ENCODE measurements around the gene PARD3. TPM values are rescaled to one million over a fixed set of nuclear protein-coding genes. Genes with fewer than 3 reads are reported as not detected.
"Not testable (repeated sequence)": the region's sequence is repeated elsewhere in the genome, so short reads cannot be mapped to it uniquely, and the experiment has no call there.

Gene PARD3
- total RNA-seq, 1 donor from 2014 or later = 35.4 TPM

GRCh38 chr10:34756584-34756983 lies 58.5 kb downstream of the PARD3 start:
- peaks cover 22% of the 10 kb centered on the region for H3K4me1 Mint-ChIP-seq (ENCODE audit: low read depth, unreplicated experiment)
- DNase-seq (ENCODE audit: low read depth) = no peak

DNA sequence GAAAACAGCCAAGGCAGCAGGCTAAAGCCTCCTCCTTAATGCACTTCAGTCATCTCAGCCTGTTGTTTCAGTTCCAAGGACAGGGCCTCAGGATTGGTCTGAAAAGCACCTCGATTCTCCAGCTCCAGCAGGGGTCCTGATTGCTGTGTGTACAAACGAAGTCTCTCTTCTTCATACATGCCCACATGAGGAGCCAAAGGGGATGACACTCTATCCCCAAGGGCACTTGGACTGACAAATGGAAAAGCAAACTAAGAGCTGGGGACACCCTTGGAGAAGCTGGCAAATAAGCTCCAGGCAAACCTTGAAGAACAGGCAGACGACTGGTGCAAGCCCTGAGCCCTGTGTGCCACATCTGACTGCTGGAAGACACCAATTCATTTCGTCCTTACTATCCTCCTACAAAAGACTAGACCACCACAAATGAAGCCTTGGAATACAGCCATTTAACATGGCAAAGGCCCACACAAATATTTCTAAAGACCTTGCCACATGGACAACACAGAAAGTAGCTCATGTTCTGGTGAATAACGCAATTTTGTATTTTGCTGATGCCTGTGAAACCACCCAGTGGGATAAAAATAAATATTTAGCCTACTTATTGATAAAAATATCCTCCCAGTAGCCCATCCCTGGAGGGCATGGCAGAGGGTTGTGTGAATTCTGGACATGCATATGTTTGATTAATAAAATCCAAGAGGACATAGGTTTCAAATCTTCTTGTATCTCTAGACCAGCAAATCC lies 61.9 kb downstream of the PARD3 start:
- TF ChIP-seq EZH2 (IDR thresholded peaks at IDR 0.05; ENCODE audit: insufficient read depth, low read length) = no peak
- TF ChIP-seq, protein P1, sequence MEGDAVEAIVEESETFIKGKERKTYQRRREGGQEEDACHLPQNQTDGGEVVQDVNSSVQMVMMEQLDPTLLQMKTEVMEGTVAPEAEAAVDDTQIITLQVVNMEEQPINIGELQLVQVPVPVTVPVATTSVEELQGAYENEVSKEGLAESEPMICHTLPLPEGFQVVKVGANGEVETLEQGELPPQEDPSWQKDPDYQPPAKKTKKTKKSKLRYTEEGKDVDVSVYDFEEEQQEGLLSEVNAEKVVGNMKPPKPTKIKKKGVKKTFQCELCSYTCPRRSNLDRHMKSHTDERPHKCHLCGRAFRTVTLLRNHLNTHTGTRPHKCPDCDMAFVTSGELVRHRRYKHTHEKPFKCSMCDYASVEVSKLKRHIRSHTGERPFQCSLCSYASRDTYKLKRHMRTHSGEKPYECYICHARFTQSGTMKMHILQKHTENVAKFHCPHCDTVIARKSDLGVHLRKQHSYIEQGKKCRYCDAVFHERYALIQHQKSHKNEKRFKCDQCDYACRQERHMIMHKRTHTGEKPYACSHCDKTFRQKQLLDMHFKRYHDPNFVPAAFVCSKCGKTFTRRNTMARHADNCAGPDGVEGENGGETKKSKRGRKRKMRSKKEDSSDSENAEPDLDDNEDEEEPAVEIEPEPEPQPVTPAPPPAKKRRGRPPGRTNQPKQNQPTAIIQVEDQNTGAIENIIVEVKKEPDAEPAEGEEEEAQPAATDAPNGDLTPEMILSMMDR (IDR thresholded peaks at IDR 0.05; ENCODE audit: insufficient read depth, low read depth, low read length) = no peak
- Histone ChIP-seq H4K20me1 (ENCODE audit: insufficient read depth, low read length) (peaks cover 33% of the 10 kb centered on the region), H3K36me3 (ENCODE audit: insufficient read depth, low read length) (no peaks in the 10 kb centered on the region), H2AFZ (ENCODE audit: low read depth, low read length) (no peak overlapping the region), H3K79me2 (ENCODE audit: insufficient read depth, low read length) (peaks cover 68% of the 10 kb centered on the region), H3K9me3 (ENCODE audit: insufficient read depth, low read depth, low read length) (no peaks in the 10 kb centered on the region), H3K9ac (ENCODE audit: low read length) (no peak overlapping the region), H3K27ac (ENCODE audit: low read depth, low read length) (no peak overlapping the region), H3K4me1 (ENCODE audit: insufficient read depth, low read length) (peaks cover 4% of the 10 kb centered on the region), H3K4me3 (ENCODE audit: insufficient read depth, low read depth, low read length) (no peak overlapping the region), H3K27me3 (ENCODE audit: insufficient read depth, low read length) (no peaks in the 10 kb centered on the region), H3K4me2 (ENCODE audit: low read length) (no peak overlapping the region)
- Mint-ChIP-seq H3K4me1 (ENCODE audit: low read depth, unreplicated experiment) (peaks cover 8% of the 10 kb centered on the region), H3K36me3 (ENCODE audit: low read depth, unreplicated experiment) (peaks cover 2% of the 10 kb centered on the region), H3K9me3 (ENCODE audit: unreplicated experiment) (peaks cover 5% of the 10 kb centered on the region), H3K27me3 (ENCODE audit: low read depth, unreplicated experiment) (no peaks in the 10 kb centered on the region), H3K27ac (ENCODE audit: unreplicated experiment) (no peak overlapping the region), H3K4me3 (ENCODE audit: unreplicated experiment) (no peak overlapping the region)
- DNase-seq (ENCODE audit: low read depth) (no peak), FAIRE-seq (no peak)

More at GRCh38 chr10:34756584-34756983, 58.5 kb downstream of the PARD3 start:
- no peak for FAIRE-seq
- Histone ChIP-seq H3K4me3 (ENCODE audit: insufficient read depth, low read depth, low read length) (no peak overlapping the region), H3K79me2 (ENCODE audit: insufficient read depth, low read length) (peaks cover 58% of the 10 kb centered on the region), H3K9me3 (ENCODE audit: insufficient read depth, low read depth, low read length) (no peaks in the 10 kb centered on the region), H3K27me3 (ENCODE audit: insufficient read depth, low read length) (no peaks in the 10 kb centered on the region), H4K20me1 (ENCODE audit: insufficient read depth, low read length) (peaks cover 21% of the 10 kb centered on the region), H3K27ac (ENCODE audit: low read depth, low read length) (no peak overlapping the region), H3K36me3 (ENCODE audit: insufficient read depth, low read length) (no peaks in the 10 kb centered on the region), H3K9ac (ENCODE audit: low read length) (no peak overlapping the region), H3K4me1 (ENCODE audit: insufficient read depth, low read length) (peaks cover 13% of the 10 kb centered on the region), H2AFZ (ENCODE audit: low read depth, low read length) (no peak overlapping the region), H3K4me2 (ENCODE audit: low read length) (no peak overlapping the region)
- no peaks in the 10 kb centered on the region for H3K9me3 Mint-ChIP-seq (ENCODE audit: unreplicated experiment)
- no peak overlapping the region for H3K4me3 Mint-ChIP-seq (ENCODE audit: unreplicated experiment)
- peaks cover 2% of the 10 kb centered on the region for H3K36me3 Mint-ChIP-seq (ENCODE audit: low read depth, unreplicated experiment)
- TF ChIP-seq, protein P1 (IDR thresholded peaks at IDR 0.05; ENCODE audit: insufficient read depth, low read depth, low read length) = no peak
- TF ChIP-seq EZH2 (IDR thresholded peaks at IDR 0.05; ENCODE audit: insufficient read depth, low read length) = no peak
- H3K27me3 Mint-ChIP-seq (ENCODE audit: low read depth, unreplicated experiment) = no peaks in the 10 kb centered on the region
- H3K27ac Mint-ChIP-seq (ENCODE audit: unreplicated experiment) = no peak overlapping the region

DNA sequence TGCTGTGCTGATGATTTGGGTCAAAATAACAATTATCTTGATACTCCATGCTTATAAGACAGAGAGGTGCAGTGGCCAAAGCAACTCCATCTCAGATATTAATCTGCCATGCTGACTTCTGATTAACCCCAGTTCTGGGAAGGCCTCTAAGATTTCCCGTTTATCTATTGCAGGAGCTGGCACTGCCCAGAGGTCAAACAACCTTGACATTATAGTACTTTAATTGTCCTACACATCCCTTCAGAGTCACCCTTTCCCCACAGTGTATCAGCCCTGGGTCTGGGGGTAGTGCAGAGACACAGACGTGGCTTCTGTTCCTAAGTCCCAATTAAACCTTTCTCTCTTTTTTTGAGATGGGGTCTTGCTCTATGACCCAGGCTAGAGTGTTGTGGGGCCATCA lies 63.8 kb downstream of the PARD3 start:
- H3K9me3 Mint-ChIP-seq (ENCODE audit: unreplicated experiment) = peaks cover 5% of the 10 kb centered on the region
- Histone ChIP-seq H3K4me2 (ENCODE audit: low read length) (no peak overlapping the region), H3K9ac (ENCODE audit: low read length) (no peak overlapping the region), H3K27ac (ENCODE audit: low read depth, low read length) (no peak overlapping the region), H4K20me1 (ENCODE audit: insufficient read depth, low read length) (peaks cover 36% of the 10 kb centered on the region), H3K4me3 (ENCODE audit: insufficient read depth, low read depth, low read length) (no peak overlapping the region), H2AFZ (ENCODE audit: low read depth, low read length) (no peak overlapping the region), H3K79me2 (ENCODE audit: insufficient read depth, low read length) (peaks cover 74% of the 10 kb centered on the region), H3K36me3 (ENCODE audit: insufficient read depth, low read length) (no peaks in the 10 kb centered on the region), H3K9me3 (ENCODE audit: insufficient read depth, low read depth, low read length) (no peaks in the 10 kb centered on the region), H3K27me3 (ENCODE audit: insufficient read depth, low read length) (no peaks in the 10 kb centered on the region), H3K4me1 (ENCODE audit: insufficient read depth, low read length) (no peaks in the 10 kb centered on the region)
- TF ChIP-seq, protein P1 (IDR thresholded peaks at IDR 0.05; ENCODE audit: insufficient read depth, low read depth, low read length) = no peak
- TF ChIP-seq EZH2 (IDR thresholded peaks at IDR 0.05; ENCODE audit: insufficient read depth, low read length) = no peak
- peaks cover 2% of the 10 kb centered on the region for H3K36me3 Mint-ChIP-seq (ENCODE audit: low read depth, unreplicated experiment)
- DNase-seq (ENCODE audit: low read depth) = no peak
- FAIRE-seq = no peak
- peaks cover 12% of the 10 kb centered on the region for H3K4me1 Mint-ChIP-seq (ENCODE audit: low read depth, unreplicated experiment)
- H3K27ac Mint-ChIP-seq (ENCODE audit: unreplicated experiment) = no peak overlapping the region
- H3K4me3 Mint-ChIP-seq (ENCODE audit: unreplicated experiment) = no peak overlapping the region
- no peaks in the 10 kb centered on the region for H3K27me3 Mint-ChIP-seq (ENCODE audit: low read depth, unreplicated experiment)

DNA sequence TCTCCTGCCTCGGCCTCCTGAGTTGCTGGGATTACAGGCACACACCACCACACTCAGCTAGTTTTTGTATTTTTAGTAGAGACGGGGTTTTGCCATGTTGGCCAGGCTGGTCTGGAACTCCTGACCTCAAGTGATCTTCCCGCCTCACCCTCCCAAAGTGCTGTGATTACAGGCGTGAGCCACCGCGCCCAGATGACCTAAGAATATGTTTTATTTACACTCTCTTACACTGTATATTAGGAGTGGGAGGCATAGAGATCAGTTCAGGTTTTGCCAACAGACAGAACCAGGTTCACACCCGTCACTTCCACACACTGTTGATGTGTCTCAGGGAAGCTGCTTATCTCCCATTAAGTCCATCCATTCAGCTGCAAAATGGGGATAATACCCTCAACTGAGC lies 64.3 kb downstream of the PARD3 start:
- not testable (repeated sequence) for H2AFZ ChIP-seq (ENCODE audit: low read depth, low read length); H3K4me2 ChIP-seq (ENCODE audit: low read length); H3K27me3 ChIP-seq (ENCODE audit: insufficient read depth, low read length); H3K9ac ChIP-seq (ENCODE audit: low read length); H3K27ac ChIP-seq (ENCODE audit: low read depth, low read length); FAIRE-seq; H3K9me3 Mint-ChIP-seq (ENCODE audit: unreplicated experiment); H3K27me3 Mint-ChIP-seq (ENCODE audit: low read depth, unreplicated experiment); H3K36me3 Mint-ChIP-seq (ENCODE audit: low read depth, unreplicated experiment); H3K4me3 Mint-ChIP-seq (ENCODE audit: unreplicated experiment); DNase-seq (ENCODE audit: low read depth); H3K36me3 ChIP-seq (ENCODE audit: insufficient read depth, low read length); H3K9me3 ChIP-seq (ENCODE audit: insufficient read depth, low read depth, low read length); H3K27ac Mint-ChIP-seq (ENCODE audit: unreplicated experiment); H3K4me3 ChIP-seq (ENCODE audit: insufficient read depth, low read depth, low read length); H3K4me1 ChIP-seq (ENCODE audit: insufficient read depth, low read length)
- Histone ChIP-seq H3K79me2 (ENCODE audit: insufficient read depth, low read length) (peaks cover 72% of the 10 kb centered on the region), H4K20me1 (ENCODE audit: insufficient read depth, low read length) (peaks cover 36% of the 10 kb centered on the region)
- peaks cover 12% of the 10 kb centered on the region for H3K4me1 Mint-ChIP-seq (ENCODE audit: low read depth, unreplicated experiment)

All from astrocyte (in vitro differentiated cells and primary cell).